Suppressor macrophage treated with lipopolysaccharide for 4 hours (primary cell): Measurements from ENCODE around the gene H6PD.
A peak's percentile ranks its signal among the peaks of the same experiment; 100 is the strongest.

Experiments
- DNase-seq: peaks from one replicate; pipeline ENCODE4 v3.0.0-alpha.2; 2020

Gene H6PD

DNA sequence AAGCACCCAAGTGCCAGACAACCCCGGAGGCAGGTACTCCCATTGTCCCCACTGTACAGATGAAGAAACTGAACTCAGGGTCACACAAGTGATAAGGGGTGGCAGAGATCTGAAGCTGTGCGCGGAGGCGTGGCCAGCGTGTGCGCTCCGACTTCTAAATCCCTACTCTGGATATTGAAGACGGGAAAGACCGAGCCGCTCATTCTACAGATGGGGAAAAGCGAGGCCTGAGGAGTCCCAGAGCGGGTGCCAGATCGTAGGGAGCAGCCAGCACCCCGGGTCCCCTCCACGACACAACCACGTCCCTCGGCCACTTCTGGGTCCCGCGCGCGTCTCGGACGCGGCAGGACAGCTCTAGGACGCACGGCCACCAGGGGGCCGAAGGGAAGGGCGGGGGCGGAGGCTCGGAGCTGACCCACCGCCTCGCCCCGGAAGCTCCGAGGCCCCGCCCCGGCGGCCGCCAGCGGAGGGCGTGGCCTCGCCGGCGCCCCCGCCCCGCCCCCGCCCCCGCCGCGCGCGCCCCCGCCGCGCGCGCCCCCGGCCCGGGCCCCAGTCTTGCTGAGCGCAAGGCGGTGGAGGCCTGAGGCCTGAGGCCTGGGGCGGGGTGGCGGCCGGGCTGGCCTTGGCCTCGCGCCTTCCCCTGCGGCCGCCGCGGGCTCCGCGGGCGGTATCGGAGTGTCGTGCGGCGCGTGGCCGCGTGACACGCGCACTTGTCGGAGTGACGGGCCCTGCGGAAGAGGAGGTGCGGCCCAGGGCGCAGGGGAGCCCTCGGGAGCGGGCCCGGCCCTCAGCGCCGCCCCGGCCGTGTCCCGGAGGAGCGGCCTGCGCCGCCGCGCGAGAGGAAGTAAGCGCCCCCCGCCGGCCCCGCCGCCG is at the start of gene H6PD:
H6PD (plus strand) TSS at position 552 of the 873 bp plus-strand sequence. CDS start 10,161 bp downstream, outside the sequence.
- DNase-seq: peak; percentile 96

DNA sequence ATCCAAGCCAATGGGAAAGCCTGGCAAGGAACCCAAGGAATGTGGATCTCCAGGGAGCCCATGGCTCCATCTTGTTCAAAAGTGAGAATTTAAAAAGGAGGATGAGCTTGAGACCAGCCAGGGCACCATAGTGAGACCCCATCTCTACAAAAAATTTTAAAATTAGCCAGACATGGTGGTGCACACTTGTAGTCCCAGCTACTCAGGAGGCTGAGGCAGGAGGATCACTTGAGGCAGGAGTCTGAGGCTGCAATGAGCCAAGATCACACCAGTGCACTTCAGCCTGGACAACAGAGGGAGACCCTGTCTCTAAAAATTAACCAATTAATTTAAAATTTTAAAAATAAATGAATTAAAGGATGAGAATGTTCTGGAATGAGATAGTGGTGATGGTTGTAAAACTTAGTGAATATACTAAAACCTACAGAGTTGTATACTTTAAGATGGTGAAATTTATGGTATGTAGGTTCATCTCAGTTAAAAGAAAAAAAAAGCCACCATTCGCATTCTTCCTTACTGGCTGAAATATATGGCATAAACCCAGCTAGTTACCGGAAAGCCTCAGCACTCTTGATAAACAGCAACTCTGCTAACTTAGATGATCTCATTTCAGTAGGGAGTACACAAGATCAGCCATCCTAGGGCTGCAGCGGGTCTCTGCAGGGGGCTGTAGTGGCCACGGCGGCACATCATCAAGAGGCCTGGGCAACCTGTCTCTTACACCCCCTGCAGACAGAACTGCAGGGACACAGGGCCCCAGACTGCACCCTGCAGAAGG is 48.3 kb upstream of the H6PD start:
- no peak for DNase-seq

DNA sequence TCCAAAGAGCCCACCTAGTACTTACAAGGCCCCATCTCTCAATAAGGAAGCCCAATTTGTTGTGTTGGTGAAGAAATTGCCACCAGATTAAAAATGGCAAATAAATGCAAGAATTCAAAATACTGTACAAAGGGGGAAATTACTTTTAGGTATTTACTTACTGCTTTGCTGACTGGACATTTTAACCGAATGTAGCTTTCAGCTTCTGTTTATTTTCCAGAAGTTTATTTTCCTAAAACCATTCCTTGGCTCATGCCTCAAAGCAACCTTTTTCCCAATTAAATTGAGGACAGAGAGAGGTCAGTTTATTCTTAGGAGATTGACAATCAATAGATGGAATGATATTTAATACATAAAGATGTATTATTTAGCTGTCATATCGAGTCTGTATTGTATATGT is 47.6 kb upstream of the H6PD start:
- DNase-seq: no peak

DNA sequence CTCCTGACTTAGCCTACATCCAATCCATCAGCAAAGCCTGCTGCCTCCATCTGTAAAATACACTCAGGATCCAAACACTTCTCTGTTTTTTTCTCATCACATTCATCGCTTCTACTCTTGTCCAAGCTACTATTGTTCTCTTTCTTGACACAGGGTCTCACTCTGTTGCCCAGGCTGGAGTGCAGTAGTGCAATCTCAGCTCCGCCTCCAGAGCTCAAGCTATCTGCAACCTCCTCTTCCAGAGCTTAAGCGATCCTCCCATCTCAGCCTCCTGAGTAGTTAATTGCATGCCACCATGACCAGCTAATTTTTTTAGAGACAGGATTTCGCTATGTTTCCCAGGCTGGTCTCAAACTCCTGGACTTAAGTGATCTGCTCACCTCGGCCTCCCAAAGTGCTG is 44.3 kb upstream of the H6PD start:
- DNase-seq: no peak

DNA sequence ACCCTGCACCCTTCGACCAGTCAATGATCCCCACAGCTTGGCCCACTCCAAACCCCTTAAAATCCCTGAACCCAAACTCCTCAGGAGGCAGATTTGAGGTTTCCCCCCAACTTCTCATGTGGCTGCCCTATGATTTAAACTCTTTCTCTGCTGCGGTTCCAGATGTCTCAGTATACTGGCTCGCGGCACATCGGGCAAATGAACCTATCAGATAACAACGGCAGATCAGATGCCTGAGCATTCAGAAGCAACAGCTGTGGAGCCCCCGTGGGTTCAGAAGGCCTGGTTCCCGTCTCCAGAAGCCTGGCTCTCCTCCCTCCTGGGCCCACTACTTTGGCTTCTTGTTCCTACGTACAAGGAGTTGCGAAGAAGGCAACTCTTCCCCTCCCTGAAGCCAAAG is 43.3 kb upstream of the H6PD start:
- no peak for DNase-seq

GRCh38 chr1:9192578-9193232 is 41.9 kb upstream of the H6PD start:
- no peak for DNase-seq

- DNase-seq: no peak
Measured at GRCh38 chr1:9193233-9193625, 41.3 kb upstream of the H6PD start.

DNA sequence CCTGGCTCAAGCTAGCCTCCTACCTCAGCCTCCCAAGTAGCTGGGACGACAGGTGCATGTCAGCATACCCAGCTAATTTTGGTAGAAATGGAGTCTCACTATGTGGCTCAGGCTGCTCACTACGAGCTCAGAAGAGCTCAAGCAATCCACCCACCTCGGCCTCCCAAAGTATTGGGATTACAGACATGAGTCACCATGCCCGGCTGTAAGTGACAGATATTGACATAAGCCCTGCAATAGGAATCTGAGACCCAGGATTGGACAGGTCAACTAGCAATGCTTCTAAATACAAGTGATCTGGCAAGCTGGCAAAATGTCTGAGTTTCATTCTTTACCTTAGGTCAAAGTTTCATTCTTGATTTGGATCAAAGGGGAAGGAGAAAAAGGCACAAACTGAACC is 40.5 kb upstream of the H6PD start:
- peak; percentile 42 for DNase-seq

DNA sequence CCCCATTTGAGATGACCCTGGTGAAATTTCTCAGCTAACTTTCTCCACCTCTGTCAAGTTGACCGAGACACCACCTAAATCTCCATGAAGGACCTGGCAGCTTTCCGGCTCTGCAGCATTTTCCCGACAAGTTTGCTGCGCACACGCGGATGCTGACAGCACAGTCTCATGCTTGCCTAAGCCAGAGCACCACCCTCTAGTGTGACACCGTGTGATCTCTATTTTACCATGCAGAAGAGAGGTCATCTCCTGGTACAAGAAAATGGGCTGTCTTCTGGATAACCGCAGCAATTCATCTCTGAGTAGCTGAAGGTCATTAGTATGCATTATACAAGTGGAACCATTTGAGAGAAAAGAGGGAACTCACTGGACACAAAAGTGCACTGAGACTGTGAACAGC is 38.9 kb upstream of the H6PD start:
- DNase-seq: peak; percentile 62

GRCh38 chr1:9196129-9197040 is 38.2 kb upstream of the H6PD start:
- DNase-seq: peak; percentile 98

DNA sequence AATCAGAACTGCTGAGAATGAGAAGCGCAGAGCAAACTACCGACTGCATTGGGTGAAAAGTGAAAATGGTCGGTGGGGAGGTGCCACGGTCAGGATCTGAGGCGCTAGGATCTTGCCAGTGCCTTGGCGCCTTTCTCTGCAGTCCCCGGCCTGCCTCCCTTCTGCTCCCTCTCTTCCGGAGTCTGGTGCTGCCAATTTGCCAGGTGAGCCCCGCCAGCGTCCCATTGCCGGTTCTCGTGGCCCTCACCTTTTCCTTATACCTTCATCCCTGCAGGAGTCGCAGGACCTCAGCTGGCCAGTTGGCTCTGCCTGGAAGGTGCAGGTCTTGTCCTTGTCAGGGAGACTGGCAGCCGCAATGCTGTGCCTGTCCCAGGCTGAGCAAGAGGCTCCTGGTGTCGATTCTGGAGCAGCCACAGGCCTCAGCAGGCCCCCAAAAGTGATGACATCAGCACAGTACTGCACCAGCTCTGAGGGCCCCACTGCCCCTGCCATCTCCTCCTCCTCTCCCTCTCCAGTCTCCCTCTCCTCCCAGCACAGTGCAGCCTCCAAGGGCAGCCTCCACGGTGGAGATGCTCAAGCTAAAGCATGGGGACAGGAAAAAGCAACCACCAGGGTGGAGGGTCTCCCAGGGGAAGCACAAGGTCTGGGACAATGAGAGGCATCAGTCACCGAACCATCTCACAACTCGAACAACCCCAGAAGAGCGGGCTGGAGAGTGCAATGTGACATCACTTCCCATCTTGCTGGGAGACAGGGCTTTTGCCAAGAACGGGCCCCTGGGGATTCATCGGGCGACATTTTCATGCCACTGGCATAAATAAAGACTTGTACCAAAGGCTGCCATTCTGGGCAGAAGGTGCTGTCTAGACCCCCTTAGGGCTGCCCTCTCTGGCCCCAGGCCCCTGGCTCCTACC is 37.1 kb upstream of the H6PD start:
- no peak for DNase-seq

GRCh38 chr1:9198538-9199361 is 35.8 kb upstream of the H6PD start:
- no peak for DNase-seq

DNA sequence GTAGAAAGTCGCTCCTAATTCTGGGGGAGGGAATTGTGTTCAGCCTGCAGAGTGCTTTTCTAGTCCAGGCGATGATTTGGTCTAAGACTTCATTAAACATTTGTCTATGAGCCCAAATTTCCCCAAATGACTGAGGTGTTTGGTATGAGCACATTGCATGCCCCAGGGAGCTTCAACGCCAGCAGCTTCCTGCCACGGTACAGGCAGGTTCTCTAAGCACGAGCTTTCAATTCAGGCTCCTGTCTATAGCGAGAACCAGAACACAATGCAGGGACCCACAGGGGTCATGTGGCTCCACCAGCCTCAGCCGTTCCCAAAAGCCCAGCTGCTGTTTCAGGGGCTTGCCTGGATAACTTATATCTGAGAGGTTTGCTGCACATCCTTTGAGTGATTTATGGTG is 34.1 kb upstream of the H6PD start:
- no peak for DNase-seq

DNA sequence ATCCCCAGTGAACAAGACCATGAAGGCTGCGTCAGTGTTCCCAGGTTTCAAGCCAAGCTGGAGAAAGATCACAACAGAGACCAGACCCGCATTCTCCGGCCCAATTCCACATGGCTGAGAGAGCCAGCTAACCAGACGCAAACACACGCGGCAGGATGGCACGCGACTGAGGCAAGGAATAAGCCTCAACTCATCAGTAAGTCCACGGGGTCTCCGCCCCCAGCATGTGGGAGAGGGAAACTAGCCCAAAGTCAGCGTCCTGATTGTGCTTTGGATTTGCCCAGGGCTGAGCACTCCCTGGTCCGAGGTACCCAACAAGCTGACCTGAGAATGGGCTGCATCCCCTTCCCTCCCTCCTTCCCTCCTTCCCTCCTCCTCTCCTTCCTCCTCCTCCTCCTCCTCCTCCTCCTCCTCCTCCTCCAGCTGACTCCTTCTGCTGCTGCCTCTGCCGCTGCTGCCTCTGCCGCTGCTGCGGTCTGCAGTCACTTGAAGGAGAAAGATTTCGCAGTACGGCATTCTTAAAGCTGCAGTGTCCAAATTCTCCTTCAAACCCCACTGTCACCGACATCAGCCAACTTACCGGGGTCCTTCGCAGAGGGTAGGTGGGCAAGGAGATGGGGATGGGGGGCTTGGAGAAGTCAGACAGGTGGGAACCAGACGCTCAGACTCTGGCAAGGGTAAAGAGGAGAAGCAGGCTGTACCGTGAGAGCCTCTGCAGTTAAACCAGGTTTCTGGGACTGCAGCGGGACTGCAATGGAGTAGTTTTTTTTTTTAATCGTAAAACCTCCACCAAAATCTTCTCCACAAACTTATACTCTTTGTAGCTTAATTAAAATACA is 33.0 kb upstream of the H6PD start:
- DNase-seq: peak; percentile 48

DNA sequence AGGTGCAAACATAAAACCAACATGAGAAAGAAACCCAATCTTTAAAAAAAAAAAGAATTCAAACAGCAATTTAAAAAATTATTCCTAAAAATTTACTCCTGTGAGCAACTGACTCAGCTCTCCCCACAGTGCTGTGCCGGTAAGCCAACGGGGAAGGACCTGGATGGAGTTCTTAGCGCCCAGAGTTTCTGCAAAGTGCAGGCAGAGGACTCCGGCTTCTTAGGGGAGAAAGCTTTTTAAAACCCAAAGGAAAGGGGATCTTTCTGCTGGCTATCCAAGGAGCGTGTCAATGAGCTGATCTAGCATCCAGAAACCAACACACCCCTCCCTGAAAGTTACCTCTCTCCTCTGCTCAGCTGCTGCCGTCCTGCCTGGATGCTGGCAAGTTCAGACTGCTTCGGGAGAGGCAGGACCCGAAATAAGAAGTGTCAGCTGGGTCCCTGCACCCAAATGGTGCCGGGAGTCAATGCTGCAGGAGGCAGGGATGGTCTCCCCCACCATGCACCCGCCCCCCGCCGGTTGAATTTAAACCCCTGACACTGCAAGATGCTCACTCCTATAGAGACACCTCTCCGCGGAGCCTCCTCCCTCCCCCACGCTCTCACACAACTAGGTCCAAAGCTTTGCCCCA is 32.2 kb upstream of the H6PD start:
- DNase-seq: no peak

GRCh38 chr1:9203511-9203982 is 31.0 kb upstream of the H6PD start:
- peak; percentile 37 for DNase-seq

- no peak for DNase-seq
Measured at GRCh38 chr1:9204156-9204720, 30.3 kb upstream of the H6PD start.

DNA sequence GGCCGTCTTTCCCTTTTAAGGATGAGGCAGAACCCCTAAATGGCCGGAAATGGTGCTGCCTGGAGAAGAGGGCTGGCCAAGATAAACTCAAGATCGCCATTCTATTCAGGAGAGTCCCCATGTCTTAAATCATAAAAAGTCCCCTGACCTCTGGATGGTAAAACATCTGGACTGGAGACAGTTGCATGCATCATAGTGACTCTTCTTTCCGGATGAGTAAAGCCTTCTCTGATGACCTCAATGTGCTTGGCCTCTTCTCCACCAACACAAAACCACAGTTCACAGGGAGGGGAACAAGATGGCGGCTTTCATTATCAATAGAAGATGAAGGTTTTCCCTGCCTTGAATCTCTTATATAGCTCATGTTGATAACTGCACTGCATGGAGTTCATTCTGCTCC is 27.5 kb upstream of the H6PD start:
- peak; percentile 81 for DNase-seq
